ENCODE measurements around the gene MIGA2.

The MIGA2 gene

GRCh38 chr9:129094387-129095169 is 58.2 kb downstream of the MIGA2 start:
- in situ Hi-C loops (cut with HindIII; ENCODE audit: low pct_unique_long_range_greater_than_20kb, low sequenced_read_pairs): no loop called here
- DNase-seq (ENCODE audit: low read depth in 1 of 2, low spot score in 1 of 2): no peak
- no peak for TF ChIP-seq JUND (IDR thresholded peaks at IDR 0.05; ENCODE audit: low read depth)

GRCh38 chr9:129095170-129095667 is 58.8 kb downstream of the MIGA2 start:
- no peak for TF ChIP-seq JUND (IDR thresholded peaks at IDR 0.05; ENCODE audit: low read depth)
- in situ Hi-C loops (cut with HindIII; ENCODE audit: low pct_unique_long_range_greater_than_20kb, low sequenced_read_pairs): no loop called here
- no peak for DNase-seq (ENCODE audit: low read depth in 1 of 2, low spot score in 1 of 2)

DNA sequence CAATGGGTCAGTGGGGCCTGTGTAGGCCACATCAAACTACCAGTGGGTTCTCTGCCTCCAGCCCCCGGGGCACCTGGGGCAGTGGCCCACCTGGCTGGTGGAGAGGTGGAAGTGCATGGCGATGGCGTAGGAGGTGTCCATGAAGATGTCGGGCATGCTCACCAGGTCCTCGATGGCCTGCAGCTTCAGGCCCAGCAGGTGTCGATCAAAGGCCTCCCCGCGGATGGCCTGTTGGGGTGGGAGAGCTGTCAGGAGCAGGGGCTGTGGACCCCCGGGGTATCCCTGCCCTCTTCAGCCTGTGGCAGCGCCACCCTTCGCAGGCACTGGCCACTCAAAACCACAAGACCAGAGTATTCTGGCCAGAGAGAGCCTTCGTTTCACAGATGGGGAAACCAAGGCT is 59.5 kb downstream of the MIGA2 start:
- TF ChIP-seq JUND (IDR thresholded peaks at IDR 0.05; ENCODE audit: low read depth): no peak
- DNase-seq (ENCODE audit: low read depth in 1 of 2, low spot score in 1 of 2): no peak
- in situ Hi-C loops (cut with HindIII; ENCODE audit: low pct_unique_long_range_greater_than_20kb, low sequenced_read_pairs): no loop called here

GRCh38 chr9:129097671-129098306 is 61.4 kb downstream of the MIGA2 start:
- DNase-seq (ENCODE audit: low read depth in 1 of 2, low spot score in 1 of 2): no peak
- no peak for TF ChIP-seq JUND (IDR thresholded peaks at IDR 0.05; ENCODE audit: low read depth)
- in situ Hi-C loops (cut with HindIII; ENCODE audit: low pct_unique_long_range_greater_than_20kb, low sequenced_read_pairs): no loop called here

- in situ Hi-C loops (cut with HindIII; ENCODE audit: low pct_unique_long_range_greater_than_20kb, low sequenced_read_pairs): no loop called here
- DNase-seq (ENCODE audit: low read depth in 1 of 2, low spot score in 1 of 2): no peak
- no peak for TF ChIP-seq JUND (IDR thresholded peaks at IDR 0.05; ENCODE audit: low read depth)
Measured at GRCh38 chr9:129098328-129098727, 61.9 kb downstream of the MIGA2 start.

GRCh38 chr9:129100383-129101169 is 64.2 kb downstream of the MIGA2 start:
- no peak for TF ChIP-seq JUND (IDR thresholded peaks at IDR 0.05; ENCODE audit: low read depth)
- DNase-seq (ENCODE audit: low read depth in 1 of 2, low spot score in 1 of 2): no peak
- in situ Hi-C loops (cut with HindIII; ENCODE audit: low pct_unique_long_range_greater_than_20kb, low sequenced_read_pairs): no loop called here

GRCh38 chr9:129101279-129101678 is 64.9 kb downstream of the MIGA2 start:
- DNase-seq (ENCODE audit: low read depth in 1 of 2, low spot score in 1 of 2): no peak
- TF ChIP-seq JUND (IDR thresholded peaks at IDR 0.05; ENCODE audit: low read depth): no peak
- in situ Hi-C loops (cut with HindIII; ENCODE audit: low pct_unique_long_range_greater_than_20kb, low sequenced_read_pairs): no loop called here

- TF ChIP-seq JUND (IDR thresholded peaks at IDR 0.05; ENCODE audit: low read depth): no peak
- in situ Hi-C loops (cut with HindIII; ENCODE audit: low pct_unique_long_range_greater_than_20kb, low sequenced_read_pairs): no loop called here
Measured at GRCh38 chr9:129102095-129102525, 65.7 kb downstream of the MIGA2 start.

GRCh38 chr9:129102791-129103594 is 66.6 kb downstream of the MIGA2 start:
- peak; percentile 90 to 92 for DNase-seq (ENCODE audit: low read depth in 1 of 2, low spot score in 1 of 2)
- in situ Hi-C loops (cut with HindIII; ENCODE audit: low pct_unique_long_range_greater_than_20kb, low sequenced_read_pairs): no loop called here
- no peak for TF ChIP-seq JUND (IDR thresholded peaks at IDR 0.05; ENCODE audit: low read depth)

More at GRCh38 chr9:129102095-129102525, 65.7 kb downstream of the MIGA2 start:
- DNase-seq (ENCODE audit: low read depth in 1 of 2, low spot score in 1 of 2): no peak

DNA sequence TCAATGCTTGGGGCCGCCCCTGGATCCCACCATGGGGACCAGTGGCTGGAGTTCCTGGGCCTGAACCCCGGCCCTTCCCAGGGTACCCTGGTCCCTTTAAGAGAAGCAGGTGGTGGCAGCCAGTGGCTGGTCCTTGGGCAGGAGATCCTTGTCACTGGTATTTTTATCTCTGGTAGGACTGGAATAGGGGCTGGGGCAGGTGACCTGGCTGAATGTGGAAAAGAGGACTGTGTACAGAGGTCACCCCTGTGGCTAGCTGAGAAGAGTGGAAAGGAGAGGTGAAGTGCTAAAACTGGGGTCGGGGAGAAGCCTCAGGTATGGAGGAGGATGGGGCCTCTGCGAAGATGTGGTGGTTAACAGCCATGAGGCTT is 67.2 kb downstream of the MIGA2 start:
- in situ Hi-C loops (cut with HindIII; ENCODE audit: low pct_unique_long_range_greater_than_20kb, low sequenced_read_pairs): no loop called here
- DNase-seq (ENCODE audit: low read depth in 1 of 2, low spot score in 1 of 2): no peak
- TF ChIP-seq JUND (IDR thresholded peaks at IDR 0.05; ENCODE audit: low read depth): no peak

DNA sequence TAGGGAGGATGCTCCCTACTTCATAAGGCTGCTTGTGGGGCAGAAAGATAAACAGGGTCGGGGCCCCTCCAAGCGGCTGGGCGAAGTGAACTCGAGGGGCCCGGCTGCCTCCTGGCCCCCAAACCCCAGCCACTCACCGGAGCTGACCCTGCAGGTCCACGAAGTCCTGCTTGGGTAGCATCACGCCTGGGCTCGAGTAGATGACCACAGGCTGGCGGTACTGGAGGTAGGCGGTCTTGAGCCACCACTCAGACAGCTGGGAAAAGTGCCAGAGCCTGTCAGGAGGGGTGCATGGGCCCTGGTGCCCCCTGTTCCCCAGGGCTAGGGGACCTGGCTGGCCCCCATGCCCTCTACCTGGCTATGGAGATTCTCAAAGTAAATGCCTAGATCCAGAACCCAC is 67.6 kb downstream of the MIGA2 start:
- in situ Hi-C loops (cut with HindIII; ENCODE audit: low pct_unique_long_range_greater_than_20kb, low sequenced_read_pairs): no loop called here
- no peak for TF ChIP-seq JUND (IDR thresholded peaks at IDR 0.05; ENCODE audit: low read depth)
- no peak for DNase-seq (ENCODE audit: low read depth in 1 of 2, low spot score in 1 of 2)

Measured in T47D (cell line).